ENCODE results near the gene RAB1A. TPM values are rescaled to one million over a fixed set of nuclear protein-coding genes. Genes with fewer than 3 reads are reported as not detected.

Gene RAB1A
- total and polyA plus RNA-seq, 2 of the 13 experiments (the other 11 are each of a cell fraction or from before 2014, with no cell fraction given): 206 to 226 TPM

- BruUV-seq (replicated peaks): no TSS peak
- H3K79me2 ChIP-seq (ENCODE audit: insufficient read depth, low read length): no peaks in the 10 kb centered on the region
- H4K20me1 ChIP-seq (ENCODE audit: insufficient read depth, low read length): no peaks in the 10 kb centered on the region
- no peak overlapping the region for H3K9ac ChIP-seq (ENCODE audit: insufficient read depth, low read depth, low read length)
- H3K36me3 ChIP-seq (replicated peaks in 1 of 2; ENCODE audit: control insufficient read depth in 1 of 2, insufficient read depth in 2 of 2, low read length in 2 of 2): no peaks in the 10 kb centered on the region
- no peak overlapping the region for H3K4me2 ChIP-seq (ENCODE audit: low read depth, low read length)
- FAIRE-seq (no peak), ATAC-seq (peak; percentile 23; the same call in 2 of the 3 replicates), DNase-seq (ENCODE audit: low spot score) (no peak)
- in situ Hi-C loops (cut with HindIII; ENCODE audit: extremely low pct_ligation_motif_present, low pct_unique_long_range_greater_than_20kb): no loop called here
- WGBS (ENCODE audit: low lambda C conversion rate): 29% methylated on average over 9 of the region's 9 CpGs
- no peak overlapping the region for H3K4me3 ChIP-seq (replicated peaks in 1 of 3; ENCODE audit: insufficient read depth in 1 of 3, low read depth in 2 of 3, low read length in 3 of 3)
- TF ChIP-seq FOSL2 (CRISPR knock-in tag; IDR thresholded peaks at IDR 0.05) (no peak), CEBPB (IDR thresholded peaks at IDR 0.05; ENCODE audit: borderline replicate concordance, low read depth, low read length) (peak; percentile 42; the same call in 1 of the 2 replicates)
- peaks cover 20% of the 10 kb centered on the region for H3K4me1 ChIP-seq (ENCODE audit: insufficient read depth, low read length)
- H2AFZ ChIP-seq (ENCODE audit: low read length): no peak overlapping the region
- intact Hi-C loops (cut with micrococcal nuclease; ENCODE audit: unreplicated experiment): no loop called here
- ChIA-PET POLR2A (no interaction called here), CTCF (ENCODE audit: low intra/inter-chr PET ratio, low total read pairs) (no interaction called here)
- no peak overlapping the region for H3K27ac ChIP-seq (ENCODE audit: extremely low read length, insufficient read depth, low read length)
- H3K27me3 ChIP-seq (ENCODE audit: control insufficient read depth in 1 of 2, insufficient read depth in 2 of 2, low read length in 2 of 2): peaks cover 2 to 17% of the 10 kb centered on the region in 2 experiments; a peak in 3 of 5 replicates
- no peaks in the 10 kb centered on the region for H3K9me3 ChIP-seq (ENCODE audit: low read length)
Measured at GRCh38 chr2:65161551-65162100, 31.7 kb upstream of the RAB1A start.

GRCh38 chr2:65159906-65160305 is 30.0 kb upstream of the RAB1A start:
- no peak overlapping the region for H3K9ac ChIP-seq (ENCODE audit: insufficient read depth, low read depth, low read length)
- no peak overlapping the region for H3K4me2 ChIP-seq (ENCODE audit: low read depth, low read length)
- no TSS peak for BruUV-seq (replicated peaks)
- H2AFZ ChIP-seq (ENCODE audit: low read length): no peak overlapping the region
- ChIA-PET POLR2A (no interaction called here), CTCF (ENCODE audit: low intra/inter-chr PET ratio, low total read pairs) (no interaction called here)
- 45% methylated on average over 2 of the region's 2 CpGs for WGBS (ENCODE audit: low lambda C conversion rate)
- H3K27ac ChIP-seq (ENCODE audit: extremely low read length, insufficient read depth, low read length): no peak overlapping the region
- no peaks in the 10 kb centered on the region for H3K79me2 ChIP-seq (ENCODE audit: insufficient read depth, low read length)
- in situ Hi-C loops (cut with HindIII; ENCODE audit: extremely low pct_ligation_motif_present, low pct_unique_long_range_greater_than_20kb) (no loop called here), intact Hi-C loops (cut with micrococcal nuclease; ENCODE audit: unreplicated experiment) (no loop called here)
- DNase-seq (ENCODE audit: low spot score) (no peak), FAIRE-seq (no peak), ATAC-seq (no peak)
- H3K9me3 ChIP-seq (ENCODE audit: low read length): no peaks in the 10 kb centered on the region
- peaks cover 0 to 13% of the 10 kb centered on the region in 2 experiments; a peak in 3 of 5 replicates for H3K27me3 ChIP-seq (ENCODE audit: control insufficient read depth in 1 of 2, insufficient read depth in 2 of 2, low read length in 2 of 2)
- H3K36me3 ChIP-seq (replicated peaks in 1 of 2; ENCODE audit: control insufficient read depth in 1 of 2, insufficient read depth in 2 of 2, low read length in 2 of 2): no peaks in the 10 kb centered on the region
- H3K4me1 ChIP-seq (ENCODE audit: insufficient read depth, low read length): peaks cover 20% of the 10 kb centered on the region
- no peak overlapping the region for H3K4me3 ChIP-seq (replicated peaks in 1 of 3; ENCODE audit: insufficient read depth in 1 of 3, low read depth in 2 of 3, low read length in 3 of 3)
- no peaks in the 10 kb centered on the region for H4K20me1 ChIP-seq (ENCODE audit: insufficient read depth, low read length)
- TF ChIP-seq CC2D1A (CRISPR knock-in tag; IDR thresholded peaks at IDR 0.05) (no peak), CEBPZ (IDR thresholded peaks at IDR 0.05; ENCODE audit: low read length) (no peak), GRHL1 (CRISPR knock-in tag; conservative IDR thresholded peaks at IDR 0.05) (no peak), HNRNPK (IDR thresholded peaks at IDR 0.05; ENCODE audit: low read depth, low read length, poor library complexity, severe bottlenecking) (no peak), ZNF326 (CRISPR knock-in tag; IDR thresholded peaks at IDR 0.05; ENCODE audit: borderline replicate concordance) (no peak), ZNF775 (CRISPR knock-in tag; IDR thresholded peaks at IDR 0.05; ENCODE audit: borderline replicate concordance) (no peak), TGIF2 (CRISPR knock-in tag; IDR thresholded peaks at IDR 0.05) (no peak), KLF9 (CRISPR knock-in tag; IDR thresholded peaks at IDR 0.05; ENCODE audit: low read depth) (no peak), ATF5 (CRISPR knock-in tag; IDR thresholded peaks at IDR 0.05; ENCODE audit: low read depth) (no peak), YEATS4 (CRISPR knock-in tag; IDR thresholded peaks at IDR 0.05; ENCODE audit: borderline replicate concordance) (no peak), MED13 (CRISPR knock-in tag; IDR thresholded peaks at IDR 0.05) (no peak)
